Measurements from ENCODE around the gene CENPV. TPM values are rescaled to one million over a fixed set of nuclear protein-coding genes. Genes with fewer than 3 reads are reported as not detected.
A peak's percentile ranks its signal among the peaks of the same experiment; 100 is the strongest.

The CENPV gene
- total and polyA plus RNA-seq, 10 of the 15 experiments (the other 5 are each of a cell fraction or from before 2014, with no cell fraction given), result 22.5 to 98.6 (median 80.8) TPM

- peaks cover 7% of the 10 kb centered on the region for H3K4me1 ChIP-seq (ENCODE audit: control insufficient read depth, insufficient read depth, low read length)
- no peaks in the 10 kb centered on the region; a peak in 1 of 4 replicates for H3K36me3 ChIP-seq (ENCODE audit: control insufficient read depth in 2 of 2, insufficient read depth in 2 of 2, low read length in 1 of 2)
- SMC1A ChIA-PET (ENCODE audit: uncharacterized antibody, unreplicated experiment), result no interaction called here
- no peak overlapping the region for H3K4me3 ChIP-seq
- no peak for FAIRE-seq
- WGBS (ENCODE audit: insufficient coverage, insufficient replicate concordance, low lambda C conversion rate, missing lambda C conversion rate), result 0% methylated on average over 1 of the region's 1 CpG
- POLR2A ChIA-PET, result no interaction called here
- in situ Hi-C loops (cut with MboI) (loop anchor here (10.0 kb wide), 1 partner anchor 64 kb away; no protein-coding TSS in a partner anchor), intact Hi-C loops (cut with micrococcal nuclease; ENCODE audit: unreplicated experiment) (no loop called here)
- no peaks in the 10 kb centered on the region for H3K27me3 ChIP-seq (replicated peaks in 1 of 2; ENCODE audit: control insufficient read depth in 2 of 2, insufficient read depth in 2 of 2, low read length in 1 of 2)
- TF ChIP-seq KLF5 (IDR thresholded peaks at IDR 0.05; ENCODE audit: partially characterized antibody) (no peak), DPF2 (IDR thresholded peaks at IDR 0.05) (no peak), BCL11A (IDR thresholded peaks at IDR 0.05; ENCODE audit: low read depth, low read length) (no peak), SMARCA5 (IDR thresholded peaks at IDR 0.05) (no peak), ZBED1 (IDR thresholded peaks at IDR 0.05; ENCODE audit: borderline replicate concordance) (no peak)
- RAD21 ChIA-PET (ENCODE audit: unreplicated experiment), result no interaction called here
- no peak overlapping the region for H3K27ac ChIP-seq (ENCODE audit: control insufficient read depth, insufficient read depth)
- H3K79me2 ChIP-seq (ENCODE audit: control insufficient read depth, insufficient read depth, low read length), result no peaks in the 10 kb centered on the region
- no peaks in the 10 kb centered on the region for H3K9me3 ChIP-seq (replicated peaks; ENCODE audit: control insufficient read depth, insufficient read depth, low read length)
- CTCF ChIA-PET, result no interaction called here
- BruUV-seq (replicated peaks), result no TSS peak
- peak overlapping the region; percentile 13; the same call in 1 of the 2 replicates for H3K4me2 ChIP-seq (ENCODE audit: control insufficient read depth, insufficient read depth)
- DNase-seq (ENCODE audit: low read depth, low spot score), result no peak
- H2AFZ ChIP-seq (ENCODE audit: control insufficient read depth, low read depth, low read length), result no peak overlapping the region
- H3K9ac ChIP-seq (ENCODE audit: control insufficient read depth, insufficient read depth, low read length), result no peak overlapping the region
- no peaks in the 10 kb centered on the region for H4K20me1 ChIP-seq (ENCODE audit: control insufficient read depth, insufficient read depth)
- peak; percentile 74 for ATAC-seq
Measured at GRCh38 chr17:16328997-16329396, 24.3 kb downstream of the CENPV start.

GRCh38 chr17:16327018-16327417 is 26.3 kb downstream of the CENPV start:
- no peaks in the 10 kb centered on the region for H3K27me3 ChIP-seq (replicated peaks in 1 of 2; ENCODE audit: control insufficient read depth in 2 of 2, insufficient read depth in 2 of 2, low read length in 1 of 2)
- WGBS (ENCODE audit: insufficient coverage, insufficient replicate concordance, low lambda C conversion rate, missing lambda C conversion rate), result 85% methylated on average over 3 of the region's 3 CpGs
- no peaks in the 10 kb centered on the region for H3K9me3 ChIP-seq (replicated peaks; ENCODE audit: control insufficient read depth, insufficient read depth, low read length)
- no peak overlapping the region for H3K27ac ChIP-seq (ENCODE audit: control insufficient read depth, insufficient read depth)
- peaks cover 7% of the 10 kb centered on the region for H3K4me1 ChIP-seq (ENCODE audit: control insufficient read depth, insufficient read depth, low read length)
- RAD21 ChIA-PET (ENCODE audit: unreplicated experiment), result interaction anchor here (0.9 to 1.4 kb wide), 2 partner anchors 37 to 195 kb away, joined by 3 read pairs; no protein-coding TSS in a partner anchor
- CTCF ChIA-PET, result interaction anchor here (1.0 to 2.1 kb wide), 7 partner anchors 10 to 77 kb away, joined by 3 to 11 read pairs (median 4); partner anchors contain the start of gene CENPV
- POLR2A ChIA-PET, result interaction anchor here (0.7 kb wide), 1 partner anchor 37 kb away, joined by 4 read pairs; no protein-coding TSS in a partner anchor
- ATAC-seq, result no peak
- H3K9ac ChIP-seq (ENCODE audit: control insufficient read depth, insufficient read depth, low read length), result no peak overlapping the region
- H3K4me2 ChIP-seq (ENCODE audit: control insufficient read depth, insufficient read depth), result no peak overlapping the region
- intact Hi-C loops (cut with micrococcal nuclease; ENCODE audit: unreplicated experiment) (no loop called here), in situ Hi-C loops (cut with MboI) (loop anchor here (10.0 kb wide), 1 partner anchor 62 kb away; no protein-coding TSS in a partner anchor)
- no peak for DNase-seq (ENCODE audit: low read depth, low spot score)
- H2AFZ ChIP-seq (ENCODE audit: control insufficient read depth, low read depth, low read length), result no peak overlapping the region
- H3K4me3 ChIP-seq, result no peak overlapping the region
- H3K79me2 ChIP-seq (ENCODE audit: control insufficient read depth, insufficient read depth, low read length), result no peaks in the 10 kb centered on the region
- SMC1A ChIA-PET (ENCODE audit: uncharacterized antibody, unreplicated experiment), result interaction anchor here (0.6 to 2.2 kb wide), 11 partner anchors 9 to 173 kb away, joined by 3 to 9 read pairs (median 5); no protein-coding TSS in a partner anchor
- BruUV-seq (replicated peaks), result no TSS peak
- no peak for FAIRE-seq
- no peaks in the 10 kb centered on the region; a peak in 1 of 4 replicates for H3K36me3 ChIP-seq (ENCODE audit: control insufficient read depth in 2 of 2, insufficient read depth in 2 of 2, low read length in 1 of 2)
- H4K20me1 ChIP-seq (ENCODE audit: control insufficient read depth, insufficient read depth), result no peaks in the 10 kb centered on the region
- TF ChIP-seq TCF12 (IDR thresholded peaks at IDR 0.05; ENCODE audit: low read depth, low read length), result no peak
- TF ChIP-seq SP1 (IDR thresholded peaks at IDR 0.05; ENCODE audit: low read depth, low read length), result no peak
- TF ChIP-seq PAX8 (IDR thresholded peaks at IDR 0.05), result no peak
- TF ChIP-seq TAF1 (IDR thresholded peaks at IDR 0.05; ENCODE audit: borderline replicate concordance, low read depth, low read length), result no peak
- TF ChIP-seq BRCA1 (IDR thresholded peaks at IDR 0.05; ENCODE audit: low read depth, low read length), result no peak
- no peak for TF ChIP-seq RELB (IDR thresholded peaks at IDR 0.05; ENCODE audit: low read depth)
- TF ChIP-seq MEF2A (IDR thresholded peaks at IDR 0.05; ENCODE audit: insufficient read depth, low read depth, low read length), result no peak
